Naive B cell (primary cell): ENCODE results near the gene SMIM5. TPM values are rescaled to one million over a fixed set of nuclear protein-coding genes. Genes with fewer than 3 reads are reported as not detected.

Experiments
- ATAC-seq, 2 donors: fragments of 150-1000 bp; cut with Tn5 transposase; 2 replicates each; pipeline ENCODE4 v1.10.0; 2021; ENCODE audit warnings: low read depth in 2 of 2, mild to moderate bottlenecking in 2 of 2, moderate library complexity in 2 of 2
- DNase-seq: peaks from one replicate; pipeline ENCODE4 v3.0.0; 2022
- H3K27ac Mint-ChIP-seq, 6 donors: one replicate each; pipeline ENCODE4 v1.8.0; 2020 to 2022; ENCODE audit warnings: mild to moderate bottlenecking in 6 of 6, mixed read lengths in 6 of 6, moderate library complexity in 5 of 6, inconsistent platforms in 2 of 6
- H3K27me3 Mint-ChIP-seq, 3 donors: one replicate each; pipeline ENCODE4 v1.8.0; 2021 to 2022; ENCODE audit warnings: mixed read lengths in 3 of 3, mild to moderate bottlenecking in 1 of 3
- H3K36me3 Mint-ChIP-seq, 2 donors: one replicate each; pipeline ENCODE4 v1.8.0; 2020 to 2022; ENCODE audit warnings: mixed read lengths in 2 of 2, inconsistent platforms in 1 of 2, mild to moderate bottlenecking in 1 of 2
- H3K4me1 Mint-ChIP-seq, 3 donors: one replicate each; pipeline ENCODE4 v1.8.0; 2020 to 2022; ENCODE audit warnings: mixed read lengths in 3 of 3, inconsistent platforms in 1 of 3, mild to moderate bottlenecking in 1 of 3, moderate library complexity in 1 of 3
- H3K4me3 Mint-ChIP-seq, 8 donors: one replicate each; pipeline ENCODE4 v1.8.0; 2020 to 2022; ENCODE audit warnings: mild to moderate bottlenecking in 8 of 8, mixed read lengths in 8 of 8, moderate library complexity in 8 of 8, inconsistent platforms in 2 of 8
- H3K9me3 Mint-ChIP-seq, 7 donors: one replicate each; pipeline ENCODE4 v1.8.0; 2020 to 2022; ENCODE audit warnings: mixed read lengths in 7 of 7, mild to moderate bottlenecking in 5 of 7, inconsistent platforms in 2 of 7, moderate library complexity in 1 of 7
- polyA plus RNA-seq, 6 donors: library from polyadenylated mRNA; unstranded; fragments of 300-500 nt; fragmentation: Illumina TruSeq; gene quantifications; one replicate each; pipeline ENCODE4 v1.2.3, GENCODE V29; 2021; ENCODE audit warnings: low read depth in 6 of 6

The SMIM5 gene
- polyA plus RNA-seq, 6 donors from 2014 or later: 0.24 to 1.3 (median 1.1) TPM; not detected in 2

DNA sequence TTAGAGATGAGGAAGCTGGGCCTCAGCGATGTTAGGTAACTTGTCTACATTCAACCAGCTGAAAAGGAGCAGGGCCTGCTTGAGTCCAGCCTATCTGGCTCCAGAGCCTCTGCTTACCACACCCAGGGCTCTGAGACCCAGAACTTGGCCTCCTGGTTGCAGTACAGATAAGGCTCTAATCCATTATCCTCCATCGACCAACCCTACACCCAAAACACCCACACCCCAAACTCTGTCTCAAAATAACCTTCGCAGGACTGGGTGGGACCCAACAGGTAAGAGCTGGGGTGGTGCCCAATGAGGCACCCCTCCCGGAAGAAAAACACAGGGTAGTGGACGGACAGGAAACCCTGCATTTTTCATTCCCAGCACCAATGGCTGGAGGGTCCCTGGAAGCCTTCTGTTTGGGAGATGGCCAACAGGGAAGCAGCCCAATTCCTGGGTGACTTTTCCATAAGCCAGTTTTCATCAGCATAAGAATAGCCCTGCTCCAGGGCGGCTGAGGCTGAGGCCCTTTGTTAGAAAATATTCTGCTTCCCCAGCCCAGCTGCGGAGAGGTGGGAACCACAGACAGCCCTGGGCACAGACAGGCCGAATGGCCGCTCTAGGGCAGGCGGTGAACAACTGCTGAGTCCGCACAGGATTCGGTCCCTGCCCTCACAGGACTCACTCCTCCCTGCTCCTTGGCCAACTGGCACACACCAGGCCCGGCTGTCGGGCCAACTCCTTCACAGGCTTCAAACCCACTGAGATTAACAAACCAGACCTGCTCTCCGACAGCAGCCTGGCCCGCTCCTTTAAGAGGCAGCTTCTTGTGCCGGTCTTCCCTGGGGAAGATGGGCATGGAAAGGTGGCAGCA lies 9.8 kb downstream of the SMIM5 start:
- H3K27me3 Mint-ChIP-seq: no peaks in the 10 kb centered on the region
- H3K27ac Mint-ChIP-seq: no peak overlapping the region
- DNase-seq (no peak), ATAC-seq (no peak)
- peaks cover 4 to 19% (median 19%) of the 10 kb centered on the region in 3 donors for H3K4me1 Mint-ChIP-seq
- peaks cover 0 to under 1% (median 0%) of the 10 kb centered on the region in 7 donors for H3K9me3 Mint-ChIP-seq
- H3K4me3 Mint-ChIP-seq: no peak overlapping the region
- peaks cover 3% of the 10 kb centered on the region in 2 donors for H3K36me3 Mint-ChIP-seq

DNA sequence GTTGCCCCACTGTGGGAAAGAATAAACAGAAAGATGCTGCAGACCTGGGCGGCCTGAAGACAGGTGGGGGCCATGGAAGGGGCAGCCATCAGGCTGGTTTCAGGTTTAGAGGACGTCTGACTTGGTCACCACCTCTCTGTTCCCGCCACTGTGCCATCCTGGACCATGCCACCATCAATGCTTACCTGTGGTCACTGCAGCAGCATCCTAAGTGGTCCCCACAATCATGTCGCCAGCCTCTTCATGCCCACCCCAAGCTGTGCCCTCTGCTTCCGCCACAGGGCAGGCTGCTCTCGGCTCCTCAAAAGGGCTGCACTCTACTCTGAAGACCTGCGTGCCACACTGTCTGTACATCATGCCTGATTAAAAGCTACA lies 10.4 kb downstream of the SMIM5 start:
- H3K27ac Mint-ChIP-seq: peak overlapping the region in 1 of 6 donors; percentile 64
- H3K36me3 Mint-ChIP-seq: peaks cover 5 to 7% of the 10 kb centered on the region in 2 donors
- DNase-seq (no peak), ATAC-seq (no peak)
- no peak overlapping the region for H3K4me3 Mint-ChIP-seq
- H3K4me1 Mint-ChIP-seq: peaks cover 4 to 19% (median 19%) of the 10 kb centered on the region in 3 donors
- peaks cover 0 to 2% (median 0%) of the 10 kb centered on the region in 7 donors for H3K9me3 Mint-ChIP-seq
- no peaks in the 10 kb centered on the region for H3K27me3 Mint-ChIP-seq

DNA sequence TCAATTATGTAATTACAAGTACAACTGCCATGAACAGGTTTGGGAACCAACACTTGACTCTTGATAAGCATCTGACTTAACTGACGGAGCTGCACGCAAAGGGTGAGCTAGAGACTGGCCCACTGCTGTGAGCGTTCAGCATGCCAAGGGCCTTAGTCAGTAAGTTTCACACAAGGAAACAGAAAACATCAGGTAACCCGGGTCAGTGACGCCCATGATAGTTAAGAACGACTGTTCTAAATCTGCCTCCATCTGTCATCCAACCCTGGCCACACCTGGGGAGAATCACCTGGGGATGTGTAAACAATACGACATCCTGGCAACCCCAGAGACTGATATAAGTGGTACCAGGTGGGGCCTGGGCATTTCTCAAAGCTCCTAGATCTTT lies 12.3 kb downstream of the SMIM5 start:
- DNase-seq (no peak), ATAC-seq (no peak)
- Mint-ChIP-seq H3K4me1 (peaks cover 4 to 19% (median 19%) of the 10 kb centered on the region in 3 donors), H3K27me3 (no peaks in the 10 kb centered on the region), H3K4me3 (peak overlapping the region in 2 of 8 donors; percentile 34 to 76), H3K27ac (peak overlapping the region in 4 of 6 donors; percentile 63 to 91 (median 84)), H3K36me3 (peaks cover 14 to 17% of the 10 kb centered on the region in 2 donors), H3K9me3 (peaks cover 0 to 2% (median 0%) of the 10 kb centered on the region in 7 donors)

DNA sequence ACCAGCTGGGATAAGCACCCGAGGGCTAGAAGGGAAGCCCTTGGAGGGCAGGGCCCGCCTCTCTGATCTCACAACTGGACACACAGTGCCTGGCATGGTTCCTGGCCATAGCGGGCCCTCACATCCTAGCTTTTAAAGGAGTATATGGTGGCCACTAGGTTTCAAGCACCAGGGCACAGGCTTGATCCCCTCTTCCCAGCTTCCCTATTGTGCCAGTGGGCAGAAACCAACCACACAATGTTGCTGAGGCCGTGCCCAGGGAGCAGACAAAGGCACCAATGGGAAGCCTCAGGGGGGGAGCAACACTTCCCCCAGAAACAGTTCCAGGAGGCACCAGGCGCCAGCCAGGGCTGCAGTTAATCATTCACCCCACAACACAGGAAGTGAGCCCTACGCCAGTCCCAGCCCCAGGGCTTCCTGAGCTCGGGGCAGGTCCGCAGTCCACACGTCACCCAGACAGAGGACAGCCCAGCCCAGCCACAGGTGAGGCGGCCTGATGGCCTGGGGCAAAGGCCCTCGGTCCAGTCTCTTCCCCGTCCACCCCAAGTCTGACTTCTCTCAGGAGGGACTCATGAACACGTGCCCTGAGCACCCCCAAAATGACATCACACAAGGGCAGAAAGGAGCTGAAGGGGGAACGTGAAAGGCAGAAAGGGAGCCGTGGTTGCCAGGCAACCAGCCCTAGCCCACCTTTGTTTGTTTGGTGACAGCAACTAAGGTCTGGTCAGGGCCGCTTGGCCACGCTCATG lies 12.8 kb downstream of the SMIM5 start:
- Mint-ChIP-seq H3K4me3 (peak overlapping the region in 3 of 8 donors; percentile 34 to 76 (median 39)), H3K4me1 (peaks cover 4 to 19% (median 19%) of the 10 kb centered on the region in 3 donors), H3K27ac (peak overlapping the region; percentile 54 to 91 (median 84)), H3K27me3 (no peaks in the 10 kb centered on the region), H3K9me3 (peaks cover 0 to 2% (median 0%) of the 10 kb centered on the region in 7 donors), H3K36me3 (peaks cover 19 to 23% of the 10 kb centered on the region in 2 donors)
- DNase-seq (peak; percentile 13), ATAC-seq (peak; percentile 94)

DNA sequence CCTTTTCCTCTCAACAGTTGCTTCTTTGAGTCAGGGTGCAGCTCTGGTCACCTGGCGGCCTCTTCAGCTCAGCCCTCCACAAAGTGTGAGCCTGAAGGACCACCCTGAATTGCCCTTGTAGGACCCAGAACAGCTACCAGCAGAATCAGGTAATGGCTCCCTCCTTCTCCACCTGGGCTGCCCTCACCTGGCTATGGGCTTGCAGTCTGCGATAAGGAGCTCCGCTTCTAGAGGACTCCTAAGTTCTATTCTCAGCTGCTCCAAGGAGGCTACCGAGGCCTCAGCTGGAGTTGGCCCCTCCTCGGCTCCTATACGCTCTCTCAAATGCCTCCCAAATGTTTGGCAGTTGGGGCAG lies 13.4 kb downstream of the SMIM5 start:
- peak overlapping the region in 4 of 6 donors; percentile 54 to 81 (median 78) for H3K27ac Mint-ChIP-seq
- H3K4me3 Mint-ChIP-seq: no peak overlapping the region
- no peak for ATAC-seq
- H3K27me3 Mint-ChIP-seq: no peaks in the 10 kb centered on the region
- H3K4me1 Mint-ChIP-seq: peaks cover 4 to 19% (median 19%) of the 10 kb centered on the region in 3 donors
- H3K36me3 Mint-ChIP-seq: peaks cover 19 to 23% of the 10 kb centered on the region in 2 donors
- no peak for DNase-seq
- peaks cover 0 to 2% (median 0%) of the 10 kb centered on the region in 7 donors for H3K9me3 Mint-ChIP-seq

DNA sequence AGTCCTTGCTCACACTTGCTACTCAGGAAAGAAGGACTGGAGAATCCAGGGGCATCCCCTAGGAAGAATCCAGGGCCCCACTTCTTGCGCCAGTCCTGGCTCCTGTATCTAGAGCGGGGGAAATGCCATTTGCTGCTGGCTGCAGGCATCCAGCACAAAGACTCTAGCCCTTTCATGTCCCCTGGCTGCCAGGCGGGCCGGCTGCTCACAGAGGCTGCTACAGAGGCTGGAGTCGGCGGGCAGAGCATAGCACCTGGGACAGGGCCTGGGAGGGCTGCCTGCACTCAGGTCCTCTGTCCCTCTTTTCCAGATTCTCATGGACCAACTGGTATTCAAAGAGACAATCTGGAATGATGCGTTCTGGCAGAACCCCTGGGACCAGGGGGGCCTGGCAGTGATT lies 13.8 kb downstream of the SMIM5 start:
- DNase-seq (no peak), ATAC-seq (no peak)
- Mint-ChIP-seq H3K27me3 (no peaks in the 10 kb centered on the region), H3K27ac (peak overlapping the region in 2 of 6 donors; percentile 76 to 79), H3K4me3 (peak overlapping the region in 1 of 8 donors; percentile 15), H3K4me1 (peaks cover 4 to 19% (median 19%) of the 10 kb centered on the region in 3 donors), H3K36me3 (peaks cover 19 to 23% of the 10 kb centered on the region in 2 donors), H3K9me3 (peaks cover 0 to 2% (median 0%) of the 10 kb centered on the region in 7 donors)

DNA sequence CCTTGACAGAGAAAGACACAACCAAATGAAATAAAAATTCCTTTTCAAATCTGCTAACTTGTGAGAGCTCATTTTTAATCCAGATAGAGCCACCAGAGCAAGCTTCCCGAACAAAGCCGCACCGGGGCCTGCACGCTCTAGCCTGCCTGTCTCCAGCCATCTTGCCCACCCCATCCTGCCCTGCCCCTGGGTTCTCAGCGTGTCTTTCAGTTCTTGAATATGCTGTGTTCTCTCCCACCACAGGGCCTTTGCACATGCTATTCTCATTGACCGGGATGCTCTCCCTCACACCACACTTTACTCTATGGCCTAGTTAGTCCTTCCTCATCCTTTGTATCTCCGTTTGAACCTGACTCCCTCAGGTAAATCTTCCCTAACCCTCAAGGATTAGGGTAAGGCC lies 14.7 kb downstream of the SMIM5 start:
- H3K4me1 Mint-ChIP-seq: peaks cover 11 to 25% (median 23%) of the 10 kb centered on the region in 3 donors
- H3K36me3 Mint-ChIP-seq: peaks cover 19 to 23% of the 10 kb centered on the region in 2 donors
- no peaks in the 10 kb centered on the region for H3K27me3 Mint-ChIP-seq
- no peak for DNase-seq
- H3K9me3 Mint-ChIP-seq: peaks cover 0 to 2% (median 0%) of the 10 kb centered on the region in 7 donors
- ATAC-seq: no peak
- H3K27ac Mint-ChIP-seq: peak overlapping the region in 2 of 6 donors; percentile 47 to 56
- H3K4me3 Mint-ChIP-seq: no peak overlapping the region

DNA sequence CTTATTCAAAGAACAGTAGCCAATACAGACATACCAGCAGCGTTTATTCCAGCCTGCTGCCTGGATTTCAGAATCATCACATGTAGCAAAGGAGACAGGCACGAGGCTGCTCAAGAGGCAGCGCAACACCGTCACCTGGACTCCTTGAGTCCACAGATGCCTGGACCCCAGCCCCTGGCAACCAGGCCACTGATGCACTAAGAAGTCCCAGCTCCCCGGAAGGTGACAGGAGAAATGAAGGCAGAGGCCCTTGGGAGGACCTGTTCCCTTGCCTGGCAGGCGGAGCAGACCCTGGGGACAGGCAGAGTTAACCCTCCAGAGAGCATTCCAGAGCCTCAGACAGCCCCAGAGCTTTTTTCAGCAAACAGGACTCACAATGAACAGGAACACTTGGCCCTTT lies 16.5 kb downstream of the SMIM5 start:
- Mint-ChIP-seq H3K4me3 (no peak overlapping the region), H3K27me3 (no peaks in the 10 kb centered on the region), H3K4me1 (peaks cover 18 to 36% (median 26%) of the 10 kb centered on the region in 3 donors), H3K27ac (no peak overlapping the region), H3K9me3 (peaks cover 0 to 2% (median 0%) of the 10 kb centered on the region in 7 donors), H3K36me3 (peaks cover 19 to 23% of the 10 kb centered on the region in 2 donors)
- DNase-seq (no peak), ATAC-seq (no peak)

DNA sequence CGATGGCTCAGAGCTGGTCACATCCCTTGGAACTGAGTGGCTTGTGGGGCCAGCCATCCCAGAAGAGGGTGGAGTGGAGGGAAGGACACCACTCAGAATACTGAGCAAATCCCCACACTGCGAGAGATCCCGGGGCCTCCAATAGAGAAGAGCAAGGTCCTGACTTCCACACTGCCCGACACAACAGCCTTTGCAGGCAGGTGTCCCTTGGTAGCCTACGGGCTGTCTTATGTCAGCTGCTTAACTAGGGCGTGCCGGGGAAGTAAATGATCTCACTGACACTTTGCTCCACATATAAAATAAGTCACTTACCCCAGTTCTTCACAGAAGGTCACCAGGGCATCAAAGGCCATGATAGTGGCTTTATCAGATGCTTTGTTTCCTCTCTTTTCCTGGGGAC lies 17.6 kb downstream of the SMIM5 start:
- no peaks in the 10 kb centered on the region for H3K27me3 Mint-ChIP-seq

DNA sequence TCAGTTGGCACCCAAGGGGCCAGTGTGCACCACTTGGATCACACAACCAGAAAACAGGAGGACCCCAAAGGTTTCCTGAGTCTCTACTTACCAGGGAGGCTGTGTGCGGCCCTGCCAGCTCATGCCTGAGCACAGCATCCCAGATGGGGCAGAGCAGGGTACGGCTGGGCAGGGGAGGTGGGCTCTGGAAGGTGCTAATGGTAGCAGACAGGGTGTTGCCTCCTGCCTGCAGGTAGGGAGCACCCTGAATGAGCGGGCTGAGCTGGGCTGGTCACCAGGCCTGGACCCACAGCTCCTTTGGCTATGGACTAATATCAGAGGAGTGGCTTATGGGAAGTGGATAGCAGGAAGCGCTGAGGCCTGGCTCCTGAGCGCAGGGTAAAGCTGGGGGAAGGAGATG lies 19.1 kb downstream of the SMIM5 start:
- H3K27ac Mint-ChIP-seq: peak overlapping the region in 2 of 6 donors; percentile 42 to 91

More for the DNA sequence above, 17.6 kb downstream of the SMIM5 start:
- Mint-ChIP-seq H3K9me3 (peaks cover 0 to 2% (median 0%) of the 10 kb centered on the region in 7 donors), H3K36me3 (peaks cover 19 to 23% of the 10 kb centered on the region in 2 donors), H3K27ac (peak overlapping the region in 1 of 6 donors; percentile 60), H3K4me1 (peaks cover 14 to 29% (median 18%) of the 10 kb centered on the region in 3 donors), H3K4me3 (no peak overlapping the region)
- ATAC-seq (no peak), DNase-seq (no peak)

DNA sequence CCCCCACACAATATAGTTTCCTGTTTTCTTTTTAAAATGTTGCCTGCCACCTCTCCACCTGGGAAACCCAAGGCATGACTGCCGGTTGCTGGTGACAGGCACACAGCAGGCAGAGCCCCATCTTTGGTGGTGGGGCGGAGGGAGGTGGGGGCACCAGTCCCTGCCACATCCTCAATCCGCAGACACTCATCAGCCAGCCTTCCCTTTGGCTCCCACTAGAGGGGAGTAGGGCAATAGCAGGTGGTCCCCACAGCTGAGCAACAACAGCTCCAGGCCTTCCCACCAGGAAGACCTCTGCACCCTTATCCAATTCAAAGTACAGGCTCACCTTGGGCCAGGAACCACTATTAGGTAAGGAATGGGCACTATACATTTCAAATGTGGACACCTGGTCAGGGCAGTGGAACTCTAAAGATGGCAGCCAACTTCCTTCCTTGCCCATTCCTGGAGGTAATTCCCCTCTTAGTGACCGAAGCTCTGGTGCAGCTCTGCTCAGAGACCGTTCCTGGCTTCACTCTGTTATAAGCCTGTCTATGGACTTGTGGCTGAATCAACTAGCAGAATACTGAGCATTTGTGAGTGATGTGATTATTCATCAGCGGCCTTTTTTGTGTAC lies 19.8 kb downstream of the SMIM5 start:
- Mint-ChIP-seq H3K27ac (peak overlapping the region in 3 of 6 donors; percentile 32 to 91 (median 42)), H3K27me3 (no peaks in the 10 kb centered on the region), H3K4me1 (peaks cover 7 to 18% (median 14%) of the 10 kb centered on the region in 3 donors), H3K36me3 (peaks cover 16 to 19% of the 10 kb centered on the region in 2 donors), H3K4me3 (no peak overlapping the region), H3K9me3 (peaks cover 0 to 1% (median 0%) of the 10 kb centered on the region in 7 donors)
- ATAC-seq (peak; percentile 70 to 85), DNase-seq (peak; percentile 40)

More for the DNA sequence above, 19.1 kb downstream of the SMIM5 start:
- no peak for DNase-seq
- H3K4me3 Mint-ChIP-seq: peak overlapping the region in 1 of 8 donors; percentile 36
- H3K36me3 Mint-ChIP-seq: peaks cover 19 to 23% of the 10 kb centered on the region in 2 donors
- H3K9me3 Mint-ChIP-seq: peaks cover 0 to 2% (median 0%) of the 10 kb centered on the region in 7 donors
- ATAC-seq: no peak
- H3K27me3 Mint-ChIP-seq: no peaks in the 10 kb centered on the region
- H3K4me1 Mint-ChIP-seq: peaks cover 7 to 18% (median 14%) of the 10 kb centered on the region in 3 donors

DNA sequence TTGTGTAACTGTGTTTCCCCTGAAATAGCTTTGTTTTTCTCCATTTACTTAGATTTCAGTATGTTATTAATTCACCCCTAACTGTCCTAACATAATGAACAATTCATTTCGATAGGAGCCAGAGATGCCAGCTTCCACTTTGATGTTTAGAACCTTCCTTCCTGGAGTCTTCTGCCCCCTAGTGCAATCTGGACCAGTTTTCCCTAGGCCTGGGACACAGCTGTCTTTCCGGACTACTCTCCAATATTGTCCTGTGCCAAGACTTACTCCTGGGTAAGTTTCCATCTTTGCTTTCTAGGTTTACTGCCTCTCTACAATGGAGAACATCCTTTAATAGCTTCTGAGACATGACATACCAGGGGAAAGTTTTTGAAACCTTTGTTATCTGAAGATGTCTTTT lies 20.9 kb downstream of the SMIM5 start:
- Mint-ChIP-seq H3K4me1 (peaks cover 7 to 18% (median 14%) of the 10 kb centered on the region in 3 donors), H3K27ac (peak overlapping the region in 2 of 6 donors; percentile 42 to 51), H3K36me3 (peaks cover 11 to 12% of the 10 kb centered on the region in 2 donors), H3K27me3 (no peaks in the 10 kb centered on the region), H3K9me3 (no peaks in the 10 kb centered on the region), H3K4me3 (no peak overlapping the region)
- ATAC-seq: no peak
- no peak for DNase-seq

DNA sequence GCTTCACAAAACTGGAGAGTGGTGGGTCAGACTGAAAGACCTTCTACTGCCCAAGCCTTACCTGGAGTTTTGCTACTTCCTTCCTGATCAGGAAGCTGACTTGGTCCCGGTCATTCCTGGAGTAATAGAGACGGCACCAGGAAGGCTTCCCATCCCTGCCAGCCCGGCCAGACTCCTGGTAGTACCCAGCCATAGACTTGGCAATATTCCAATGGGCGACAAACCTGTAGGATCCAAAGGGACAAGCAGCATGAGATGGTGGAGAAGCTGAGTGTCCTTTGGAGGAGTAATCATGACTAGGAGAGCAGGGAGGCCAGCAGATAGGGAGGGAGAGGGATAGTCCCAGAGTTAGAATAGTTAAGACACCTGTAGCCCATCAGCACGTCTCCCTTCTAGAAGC lies 25.0 kb downstream of the SMIM5 start:
- peaks cover 7 to 30% (median 9%) of the 10 kb centered on the region in 3 donors for H3K4me1 Mint-ChIP-seq
- no peaks in the 10 kb centered on the region for H3K27me3 Mint-ChIP-seq
- DNase-seq (no peak), ATAC-seq (no peak)
- peaks cover 0 to 7% of the 10 kb centered on the region in 2 donors for H3K36me3 Mint-ChIP-seq
- H3K9me3 Mint-ChIP-seq: no peaks in the 10 kb centered on the region
- no peak overlapping the region for H3K4me3 Mint-ChIP-seq
- H3K27ac Mint-ChIP-seq: no peak overlapping the region
